NCI-H2196 treated with DMSO at 0.1 percent for 48 hours (cell line): ENCODE measurements around the gene DOK5.

Experiments used
- DNase-seq: peaks from one replicate; lab custom pipeline; 2025; ENCODE audit not compliant: unreplicated experiment; lab: John Stamatoyannopoulos, UW

DOK5 gene

DNA sequence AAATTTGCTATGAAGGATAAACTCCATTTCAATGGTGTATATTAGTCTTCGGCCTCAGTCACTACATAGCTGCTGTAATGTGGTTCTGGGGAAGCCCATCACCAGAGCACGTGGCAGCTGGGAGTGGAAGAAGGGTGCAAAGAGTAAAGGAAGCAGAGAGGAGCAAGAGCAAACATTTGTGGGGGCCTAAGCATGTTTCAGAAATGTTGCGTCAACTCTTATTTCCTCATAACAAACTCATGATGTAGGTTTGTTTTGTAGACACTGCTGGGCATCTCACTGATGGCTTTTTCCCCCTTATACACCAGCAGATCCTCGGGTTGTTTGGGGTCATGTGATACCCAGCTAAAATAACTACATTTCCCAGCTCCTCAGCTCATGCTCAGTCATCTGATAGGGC is 37.3 kb downstream of the DOK5 start:
- DNase-seq = no peak

DNA sequence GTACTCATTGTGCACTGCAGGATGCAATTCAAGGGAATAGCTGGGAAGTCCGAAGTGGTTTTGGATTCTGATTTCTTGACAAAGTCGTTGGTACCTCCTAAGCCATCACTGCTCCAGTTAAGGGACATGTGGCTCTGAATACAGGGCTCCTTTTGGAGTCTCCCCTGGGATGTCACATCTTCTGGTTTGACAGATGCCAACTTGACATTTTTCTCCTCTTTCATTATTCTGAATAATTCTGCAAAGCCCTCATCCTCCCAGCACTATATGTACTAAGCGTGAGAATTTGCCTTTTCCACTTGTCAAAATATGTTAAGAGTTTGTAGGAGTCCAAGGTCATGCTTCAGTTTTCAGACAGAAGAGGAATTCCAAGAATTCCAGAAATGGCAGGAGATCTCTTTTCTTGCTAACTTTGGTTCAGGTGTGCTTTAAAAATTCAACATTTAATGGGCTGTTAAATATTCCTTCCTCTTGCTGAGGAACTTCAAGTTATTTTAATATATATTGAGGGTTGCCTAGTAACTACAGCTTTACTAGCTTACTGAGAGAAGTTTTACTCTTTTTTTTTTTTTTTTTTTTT is 38.7 kb downstream of the DOK5 start:
- DNase-seq = no peak

DNA sequence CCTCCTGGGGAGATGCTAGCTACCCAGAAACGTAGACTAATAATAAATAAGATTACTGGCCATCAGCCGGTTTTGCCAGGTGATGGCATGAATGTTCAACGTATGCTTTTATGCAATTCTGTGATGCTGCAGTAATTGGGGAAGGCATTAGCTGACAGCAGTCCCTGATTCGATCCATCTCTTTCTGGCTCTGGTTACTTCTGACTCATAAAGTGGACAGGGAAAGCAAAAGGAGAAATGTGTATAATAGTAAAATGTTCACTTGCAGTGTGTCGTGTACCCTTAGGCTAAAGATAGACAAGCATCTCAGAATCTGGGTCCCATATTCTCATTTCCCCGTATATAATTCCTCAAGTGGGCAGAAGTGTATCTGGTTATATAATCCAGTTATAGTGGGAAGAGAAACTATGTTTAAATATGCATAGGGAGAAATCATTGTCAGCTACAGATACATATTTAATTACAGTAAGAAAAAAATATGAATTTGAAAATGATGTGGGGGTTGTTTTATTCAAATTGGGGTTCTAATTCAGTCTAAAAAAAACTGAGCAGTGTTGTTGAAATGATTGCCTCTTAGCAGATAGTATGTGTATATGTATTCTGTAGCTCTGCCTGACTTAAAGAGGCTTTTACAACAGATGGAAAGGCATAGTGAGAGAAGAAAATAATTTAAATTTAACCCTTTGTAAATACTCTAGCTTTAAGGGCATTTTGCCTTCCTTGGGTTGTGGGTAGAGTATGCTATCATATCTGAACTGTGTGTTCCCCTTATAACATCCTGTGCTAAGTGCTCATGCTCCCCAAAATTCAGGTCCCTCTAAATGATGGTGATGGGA is 40.6 kb downstream of the DOK5 start:
- DNase-seq = no peak

DNA sequence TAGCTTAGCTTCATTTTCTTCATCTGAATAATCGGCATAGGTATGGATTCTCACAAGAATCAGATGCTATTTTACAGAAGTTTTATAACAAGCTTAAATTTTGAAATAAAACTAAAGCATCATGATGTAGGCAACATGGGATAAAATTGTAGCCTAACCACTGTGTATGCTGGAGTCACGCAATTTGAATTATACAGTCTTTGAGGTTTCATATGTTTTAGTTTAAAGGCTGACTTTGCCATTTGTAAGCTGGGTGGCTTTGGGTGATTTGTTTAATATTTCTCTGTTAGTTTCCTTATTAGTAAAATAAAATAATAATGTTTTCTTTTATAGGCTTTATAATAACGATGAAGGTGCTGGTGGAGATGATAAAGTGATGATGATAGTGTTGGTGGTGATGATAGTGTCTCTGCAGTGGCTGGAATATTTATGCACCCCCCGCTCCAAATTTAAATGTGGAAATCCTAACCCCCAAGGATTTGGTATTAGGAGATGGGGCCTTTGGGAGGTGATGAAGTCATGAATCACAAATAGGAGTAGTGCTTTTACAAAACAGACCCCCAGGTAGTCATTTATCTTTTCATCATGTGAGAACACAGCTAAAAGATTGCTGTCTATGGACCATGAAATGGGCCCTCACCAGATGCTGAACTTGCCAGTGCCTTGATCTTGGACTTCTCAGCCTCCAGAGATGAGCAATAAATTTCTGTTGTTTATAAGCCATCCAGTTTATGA is 42.0 kb downstream of the DOK5 start:
- no peak for DNase-seq

DNA sequence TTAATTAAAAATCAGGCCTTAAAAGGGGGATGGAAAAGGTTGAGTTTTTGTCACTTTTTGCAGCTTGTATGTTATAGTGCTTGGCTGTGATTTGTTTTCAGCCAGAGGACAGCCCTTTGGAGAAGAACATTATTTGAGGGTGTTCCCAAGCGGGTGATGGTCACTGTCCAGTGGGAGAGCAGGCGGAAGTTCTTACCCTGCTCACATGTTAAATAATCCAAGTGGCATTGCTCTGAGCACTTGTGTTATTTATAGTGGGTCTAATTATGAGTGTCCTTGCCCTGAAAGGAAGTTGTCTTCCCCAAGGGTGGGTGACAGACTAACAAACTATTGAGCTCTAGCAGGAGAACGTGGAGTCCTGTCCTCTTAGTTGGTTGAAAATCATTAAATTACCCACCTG is 49.5 kb downstream of the DOK5 start:
- DNase-seq = no peak

DNA sequence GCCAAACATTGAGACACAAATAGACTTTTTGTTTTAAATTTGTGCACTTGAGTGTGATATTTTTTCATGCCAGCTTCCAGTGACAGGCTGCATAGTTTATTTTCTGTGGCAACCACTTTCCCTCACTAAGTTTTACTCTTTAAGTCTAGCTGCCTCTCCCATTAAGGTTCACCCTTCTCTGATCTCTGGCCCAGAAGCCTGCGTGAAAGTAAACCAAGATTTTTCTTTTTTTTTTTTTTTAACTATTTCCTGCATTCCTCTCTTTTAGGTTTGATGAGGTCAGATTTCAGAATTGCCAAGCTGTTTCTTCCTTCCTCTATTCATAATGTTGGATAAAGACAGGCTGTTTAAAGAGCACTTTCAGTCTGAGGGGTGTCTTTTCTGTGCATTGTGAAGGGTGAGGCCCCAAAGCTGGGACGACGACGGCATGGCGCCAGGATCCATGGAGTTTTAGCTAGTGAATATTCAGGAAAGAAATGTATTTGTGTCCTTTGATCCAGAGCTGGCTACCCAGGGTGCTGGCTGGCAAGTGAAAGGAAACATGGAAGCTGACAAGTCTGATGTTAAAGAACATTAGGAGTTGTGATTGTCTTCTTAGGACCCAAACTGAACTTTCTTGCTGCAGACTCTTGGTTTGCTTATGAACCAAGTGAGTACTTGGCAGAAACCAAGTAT is 50.7 kb downstream of the DOK5 start:
- DNase-seq = no peak

DNA sequence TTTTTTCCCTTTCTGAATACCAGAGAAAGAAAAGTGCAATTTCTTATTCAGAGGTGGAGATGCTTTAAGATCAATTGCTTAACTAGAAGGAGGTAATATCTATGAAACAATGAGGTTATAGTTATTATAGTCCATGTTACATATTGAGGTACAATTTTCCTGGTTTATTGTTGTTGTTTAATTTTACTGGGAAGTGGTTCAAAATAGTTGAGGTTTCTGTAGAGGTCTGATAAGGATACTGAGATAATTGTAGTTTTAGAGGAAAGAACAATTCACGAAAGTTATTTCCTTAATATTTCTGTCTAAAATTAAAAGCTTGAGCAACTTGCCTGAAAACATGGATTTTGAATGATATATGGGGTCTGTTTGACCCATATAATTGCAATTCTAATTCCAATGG is 51.4 kb downstream of the DOK5 start:
- DNase-seq = no peak

DNA sequence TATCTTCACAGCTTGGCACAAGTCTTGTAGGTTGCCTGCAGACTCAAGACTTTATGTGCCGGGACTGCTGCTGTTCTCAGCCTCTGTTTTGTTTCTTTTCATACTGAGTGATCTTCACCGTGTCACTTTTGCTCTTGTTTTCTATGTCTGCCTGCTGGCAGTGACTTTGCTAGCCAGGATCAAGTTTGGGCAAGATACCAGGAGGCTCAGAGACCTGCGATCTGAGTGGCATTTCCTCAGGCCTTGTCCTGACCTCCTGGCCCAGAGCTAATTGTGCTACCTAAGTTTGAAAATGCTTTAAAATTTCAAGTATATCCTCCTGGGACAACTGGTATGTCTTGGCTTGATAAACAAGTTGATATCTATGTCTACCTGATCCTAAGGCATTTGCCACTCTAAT is 57.2 kb downstream of the DOK5 start:
- DNase-seq = no peak

DNA sequence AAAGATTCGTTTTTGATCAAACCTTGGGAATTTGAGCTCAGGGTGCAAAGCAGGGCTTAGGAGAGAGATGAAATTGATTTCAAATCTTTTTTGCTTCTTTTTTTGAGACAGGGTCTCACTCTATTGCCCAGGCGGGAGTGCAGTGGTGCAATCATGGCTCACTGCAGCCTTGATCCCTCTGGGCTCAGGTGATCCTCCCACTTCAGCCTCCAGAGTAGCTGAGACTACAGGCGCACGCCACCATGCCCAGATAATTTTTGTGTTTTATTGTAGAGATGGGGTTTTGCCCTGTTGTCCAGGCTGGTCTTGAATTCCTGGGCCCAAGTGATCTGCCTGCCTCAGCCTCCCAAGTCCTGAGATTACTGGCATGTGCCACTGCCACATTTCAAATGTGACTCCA is 58.7 kb downstream of the DOK5 start:
- DNase-seq = no peak

DNA sequence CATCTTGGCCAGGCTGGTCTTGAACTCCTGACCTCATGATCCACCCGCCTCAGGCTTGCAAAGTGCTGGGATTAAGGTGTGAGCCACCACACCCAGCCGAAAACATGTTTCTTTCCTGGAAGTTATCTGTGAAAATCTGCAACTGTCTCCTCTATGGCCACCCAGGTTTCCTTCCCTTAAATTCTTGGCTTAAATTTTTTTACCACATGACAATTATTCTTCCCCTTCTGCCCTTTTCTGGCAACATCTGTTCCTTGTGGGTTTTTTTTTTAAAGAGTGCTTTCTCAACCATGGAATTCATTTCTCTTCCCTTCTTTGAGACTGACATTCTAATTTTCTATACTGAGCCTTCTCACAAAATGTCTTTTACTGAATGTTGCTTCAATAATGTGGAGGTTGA is 59.6 kb downstream of the DOK5 start:
- no peak for DNase-seq

DNA sequence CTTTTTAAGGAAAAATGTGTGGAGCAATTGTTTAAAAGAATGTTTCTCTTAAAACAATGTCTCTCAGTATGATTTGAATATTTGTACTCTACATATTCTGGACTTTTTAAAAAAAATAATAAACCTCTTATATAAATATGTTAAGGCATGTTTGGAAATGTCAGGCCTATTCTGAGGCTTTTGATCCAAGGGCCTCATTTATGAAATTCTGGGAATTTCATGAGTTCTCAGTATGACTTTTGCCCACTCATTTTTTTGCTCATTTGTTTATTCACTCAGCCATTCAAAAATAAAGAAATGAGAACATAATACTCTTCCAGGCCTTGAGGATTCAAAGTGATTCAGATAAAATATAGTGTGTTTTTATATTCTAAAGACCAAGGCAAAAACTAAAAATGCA is 60.4 kb downstream of the DOK5 start:
- no peak for DNase-seq

DNA sequence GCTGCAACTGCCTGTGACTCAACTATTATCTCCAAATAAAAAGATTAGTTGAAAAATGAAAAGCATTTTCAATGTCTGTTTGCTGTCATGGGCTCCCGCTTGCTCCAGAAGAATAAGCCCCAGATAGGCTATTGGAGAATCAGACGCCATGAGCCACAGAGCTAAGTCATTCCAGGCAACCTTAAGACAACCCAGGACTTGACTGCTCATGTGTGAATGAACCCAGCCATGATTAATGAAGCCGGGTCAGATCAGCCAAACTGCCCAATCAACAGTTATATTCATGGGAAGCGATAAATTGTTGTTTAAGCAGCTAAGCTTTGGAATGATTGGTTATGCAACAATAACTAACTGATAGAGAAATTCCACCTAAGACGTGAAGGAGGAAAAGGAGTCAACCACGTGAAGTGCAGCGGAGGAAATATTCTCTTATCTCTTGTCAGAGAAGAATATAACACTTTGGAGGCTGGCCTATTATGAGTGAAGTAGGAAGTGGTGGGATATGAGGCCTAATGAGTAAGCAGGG is 64.2 kb downstream of the DOK5 start:
- no peak for DNase-seq

DNA sequence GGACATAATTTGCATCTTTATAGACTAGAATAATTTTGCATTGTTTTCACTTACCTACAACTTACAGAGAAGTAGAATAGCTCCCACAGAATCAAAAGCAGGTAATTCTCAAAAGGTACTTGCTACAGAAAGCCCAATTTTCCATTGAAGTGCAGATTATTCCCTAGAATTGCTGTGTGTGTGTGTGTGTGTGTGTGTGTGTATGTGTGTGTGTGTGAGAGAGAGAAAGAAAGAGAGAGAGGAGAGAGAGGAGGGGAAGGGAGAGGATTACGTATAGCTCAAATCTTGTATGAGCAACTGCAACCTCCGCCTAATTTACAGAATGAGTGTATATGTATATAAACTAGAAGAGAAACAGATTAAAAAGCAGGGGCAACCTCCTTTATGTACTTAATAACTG is 68.0 kb downstream of the DOK5 start:
- no peak for DNase-seq

DNA sequence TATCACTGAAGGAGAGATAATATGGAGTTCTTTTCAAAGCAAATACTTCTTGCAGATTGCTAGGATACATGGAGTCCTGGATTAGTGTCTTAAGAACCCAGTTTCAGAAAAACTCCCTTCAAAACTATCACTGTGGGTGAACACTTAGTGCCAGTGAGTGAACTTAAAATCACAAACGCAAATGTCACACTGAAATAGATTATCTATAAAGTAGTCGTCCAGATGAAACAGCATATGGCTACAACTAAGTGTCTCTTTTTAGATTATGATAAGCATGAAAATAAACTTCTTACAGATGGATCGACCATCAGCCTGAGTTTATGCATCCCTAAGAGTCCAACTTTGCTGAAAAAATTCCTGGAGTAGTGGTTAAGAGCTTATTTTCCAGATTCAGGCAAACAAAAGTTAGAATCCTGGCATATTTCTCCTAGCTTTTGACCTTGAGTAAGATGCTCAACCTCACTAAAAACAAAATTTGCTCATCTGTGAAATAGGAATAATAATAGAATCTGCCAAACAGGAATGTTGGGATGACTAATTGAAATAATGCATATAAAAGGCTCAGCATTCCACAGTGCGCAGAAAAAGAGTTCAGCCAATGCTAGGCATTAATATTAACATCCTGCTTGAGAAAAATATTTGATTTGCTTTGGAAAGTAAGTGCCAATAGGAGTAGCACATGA is 70.4 kb downstream of the DOK5 start:
- no peak for DNase-seq

DNA sequence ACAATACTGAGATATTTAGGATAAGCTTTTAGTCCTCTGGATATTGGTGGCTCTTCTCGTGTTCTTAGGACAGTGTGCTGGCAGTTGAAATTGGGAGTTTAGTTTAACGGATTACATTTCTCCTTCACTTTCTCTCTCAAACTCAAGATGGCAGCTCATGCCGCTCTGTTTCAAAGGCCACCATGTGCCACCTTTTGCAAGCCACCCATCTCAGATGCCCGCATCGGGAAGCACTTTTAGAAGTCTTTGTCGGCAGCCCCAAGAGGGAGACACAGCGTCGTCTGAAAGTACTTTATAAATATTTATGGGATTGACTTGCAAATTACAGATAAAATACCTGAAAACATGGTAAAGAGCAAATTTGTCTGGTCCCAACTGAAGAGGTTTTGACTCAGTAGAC is 73.5 kb downstream of the DOK5 start:
- DNase-seq = no peak

DNA sequence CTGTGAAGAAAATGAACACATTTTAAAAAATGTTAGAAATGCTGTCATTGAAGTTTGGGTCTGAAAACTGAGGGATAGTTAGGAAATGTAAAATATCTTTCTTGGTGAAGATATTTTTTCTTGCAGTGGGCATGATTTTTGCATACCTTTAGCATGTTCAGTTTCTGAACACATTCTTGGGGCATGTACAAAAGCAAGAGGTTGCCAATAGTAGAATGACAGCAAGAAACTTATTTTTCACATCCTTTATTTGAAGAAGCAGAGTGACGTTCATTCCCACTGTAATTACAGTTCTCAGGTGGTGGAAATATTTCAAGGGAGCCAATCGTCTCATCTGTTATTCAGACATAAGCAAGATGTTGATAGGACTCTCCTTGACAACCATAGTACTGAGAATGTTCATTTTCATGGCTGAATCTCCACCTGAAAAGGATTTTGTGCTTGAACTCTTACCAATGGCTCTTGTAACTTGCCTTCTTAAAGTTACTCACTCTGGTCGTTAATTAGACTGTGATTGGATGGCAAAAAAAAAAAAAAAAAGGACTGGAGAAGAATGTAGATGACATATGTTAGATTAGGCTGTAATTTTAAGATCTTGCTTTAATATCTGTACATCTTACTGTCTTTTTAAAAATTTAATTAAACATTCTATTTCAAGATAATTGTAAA is 74.4 kb downstream of the DOK5 start:
- no peak for DNase-seq

DNA sequence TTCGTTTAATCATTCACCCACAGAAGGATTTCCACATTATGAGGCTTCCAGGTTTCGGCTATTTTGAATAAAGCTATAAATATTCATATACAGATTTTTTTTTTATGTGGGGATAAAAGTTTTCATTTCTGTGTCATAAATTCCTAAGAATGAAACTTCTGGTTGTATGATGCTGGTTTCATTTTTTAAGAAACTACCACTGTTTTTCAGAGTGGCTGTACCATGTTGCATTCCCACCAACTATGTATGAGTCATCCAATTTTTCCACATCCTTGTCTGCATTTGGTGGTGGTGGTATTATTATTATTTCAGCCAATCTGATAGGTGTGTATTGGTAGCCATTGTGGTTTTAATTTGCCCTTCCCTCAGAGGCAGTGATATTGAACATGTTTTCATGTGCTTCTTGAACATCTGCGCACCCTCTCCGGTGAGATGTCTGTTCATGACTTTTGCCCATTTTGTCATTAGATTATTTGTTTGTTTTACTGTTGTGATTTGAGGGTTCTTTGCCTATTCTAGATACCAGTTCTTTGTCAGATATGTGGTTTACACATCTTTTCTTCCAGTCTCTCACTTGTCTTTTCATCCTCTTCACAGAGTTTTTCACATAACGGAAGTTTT is 75.5 kb downstream of the DOK5 start:
- DNase-seq = no peak

DNA sequence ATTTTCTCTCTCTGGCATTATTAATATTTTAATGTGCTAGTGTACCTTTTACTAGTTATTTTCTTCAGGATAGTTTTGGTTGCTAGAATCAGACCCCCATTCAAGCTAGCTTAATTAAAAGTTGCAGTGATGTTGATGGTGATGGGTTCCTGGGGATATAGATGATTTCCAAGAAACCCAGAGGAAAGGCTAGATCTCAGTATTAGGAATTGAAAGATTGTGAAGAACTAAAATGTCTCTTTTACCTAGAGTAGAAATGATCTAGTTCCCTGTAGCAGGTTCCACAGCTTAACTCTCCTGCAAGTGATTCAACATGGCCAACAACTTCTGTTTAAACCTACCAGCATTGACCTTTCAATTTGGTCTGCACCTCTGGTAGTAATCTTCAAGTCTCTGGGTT is 78.6 kb downstream of the DOK5 start:
- no peak for DNase-seq

DNA sequence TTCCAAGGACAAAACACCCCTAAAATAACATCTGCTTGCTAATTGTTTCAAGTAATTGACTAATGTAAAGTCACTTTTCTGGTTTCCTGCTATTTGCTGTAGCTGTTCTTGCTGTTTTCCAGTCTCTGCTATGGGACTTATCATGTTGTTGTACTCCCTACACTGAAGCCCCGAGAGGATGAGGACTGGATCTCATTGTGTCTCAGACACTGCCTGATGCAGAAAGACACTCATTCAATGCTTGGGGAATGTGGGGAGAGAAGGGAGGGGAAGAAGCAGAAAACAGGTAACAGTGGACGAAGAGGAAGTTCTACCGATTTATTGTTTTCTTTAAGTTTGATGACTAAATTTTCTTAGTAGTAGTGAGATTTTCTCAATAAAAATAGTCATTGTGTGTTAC is 79.8 kb downstream of the DOK5 start:
- no peak for DNase-seq

DNA sequence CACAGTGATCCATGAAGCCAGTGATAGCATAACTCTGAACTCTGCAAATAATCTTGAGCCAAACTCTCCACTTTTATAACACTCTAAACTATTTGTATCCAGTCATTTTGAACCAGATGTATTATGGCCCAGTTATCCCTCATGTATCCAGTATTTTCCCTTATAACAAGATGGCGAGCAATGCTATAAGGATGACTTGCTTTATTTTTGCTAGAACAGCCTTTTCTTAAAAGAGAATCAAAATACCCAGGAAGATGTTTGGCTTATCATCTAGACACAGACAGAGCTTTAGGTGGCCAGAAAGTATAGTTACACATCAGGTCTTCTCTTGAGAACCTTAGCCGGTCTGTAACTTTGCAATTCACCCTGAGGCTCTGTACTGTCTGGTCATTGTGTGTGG is 81.0 kb downstream of the DOK5 start:
- no peak for DNase-seq
